Fibroblast of lung (primary cell): ENCODE results near the gene FAM184A. TPM values are rescaled to one million over a fixed set of nuclear protein-coding genes. Genes with fewer than 3 reads are reported as not detected.

Experiments
- DNase-seq, 2 donors: peaks; one replicate each; pipeline versions ENCODE4 v3.0.0 to v3.0.0-alpha.2; 2010; ENCODE audit warnings: low read depth in 2 of 2
- H2AFZ ChIP-seq: 2 replicates; pipeline ENCODE4 v1.5.1; 2012; ENCODE audit warnings: low read length, control low read depth, inconsistent platforms
- H3K27ac ChIP-seq: 2 replicates; pipeline ENCODE4 v1.5.1; 2011; ENCODE audit warnings: low read length, control low read depth; ENCODE audit not compliant: insufficient read depth
- H3K27me3 ChIP-seq: 2 replicates; pipeline ENCODE4 v1.5.1; 2011; ENCODE audit warnings: mild to moderate bottlenecking, low read length; ENCODE audit not compliant: control insufficient read depth, insufficient read depth
- H3K36me3 ChIP-seq: 2 replicates; pipeline ENCODE4 v1.5.1; 2011; ENCODE audit warnings: low read length; ENCODE audit not compliant: control insufficient read depth, insufficient read depth
- H3K4me1 ChIP-seq: 2 replicates; pipeline ENCODE4 v1.5.1; 2011; ENCODE audit warnings: low read length; ENCODE audit not compliant: control insufficient read depth, insufficient read depth; ENCODE audit errors: extremely low read depth
- H3K4me2 ChIP-seq: 2 replicates; pipeline ENCODE4 v1.5.1; 2011; ENCODE audit warnings: low read length, control low read depth; ENCODE audit not compliant: insufficient read depth; ENCODE audit errors: extremely low read depth
- H3K4me3 ChIP-seq, 4 experiments: fragments of 200-600 bp in 1 of 4; sonication (generic) in 1 of 4; replicated peaks in 1 of 4; 2 replicates each; pipeline ENCODE4 v1.5.1; 2011 to 2016; ENCODE audit warnings: low read length in 4 of 4, low read depth in 3 of 4, mild to moderate bottlenecking in 3 of 4, control low read depth in 2 of 4, inconsistent platforms in 1 of 4, mixed read lengths in 1 of 4; ENCODE audit not compliant: insufficient read depth in 1 of 4; ENCODE audit errors: control extremely low read depth in 1 of 4
- H3K79me2 ChIP-seq: 2 replicates; pipeline ENCODE4 v1.5.1; 2012; ENCODE audit warnings: mild to moderate bottlenecking, low read length, inconsistent platforms; ENCODE audit not compliant: control insufficient read depth, insufficient read depth
- H3K9ac ChIP-seq: 2 replicates; pipeline ENCODE4 v1.5.1; 2011; ENCODE audit warnings: mild to moderate bottlenecking, low read length, control low read depth; ENCODE audit not compliant: insufficient read depth
- H3K9me3 ChIP-seq: 2 replicates; pipeline ENCODE4 v1.5.1; 2012; ENCODE audit warnings: low read depth, low read length; ENCODE audit not compliant: control insufficient read depth, insufficient read depth
- H4K20me1 ChIP-seq: 2 replicates; pipeline ENCODE4 v1.5.1; 2011; ENCODE audit warnings: low read length; ENCODE audit not compliant: control insufficient read depth, insufficient read depth; ENCODE audit errors: extremely low read depth
- EZH2 ChIP-seq: IDR thresholded peaks from 2 replicates; pipeline ENCODE4 v1.5.1; 2012; ENCODE audit warnings: low read length, control low read depth, mild to moderate bottlenecking; ENCODE audit errors: missing control alignments
- polyA plus RNA-seq, 2 donors: library from polyadenylated mRNA; depleted of rRNA in 1 of 2; stranded (reverse) in 1 of 2; unstranded in 1 of 2; fragments of >200 nt; gene quantifications; 2 replicates each; pipeline ENCODE4 v1.2.1, GENCODE V29; 2011 to 2012; ENCODE audit warnings: missing spikeins in 1 of 2
- total RNA-seq: library from RNA; depleted of rRNA; stranded (reverse); fragments of >200 nt; gene quantifications from 2 replicates; pipeline ENCODE4 v1.2.1, GENCODE V29; 2014
- TF ChIP-seq, protein P1 (sequence below), 2 donors: IDR thresholded peaks in 1 of 2; conservative IDR thresholded peaks in 1 of 2; 1 replicate in 1 of 2; 2 replicates in 1 of 2; pipeline ENCODE4 v1.5.1; 2011 to 2012; ENCODE audit warnings: low read length in 2 of 2, control low read depth in 1 of 2, inconsistent platforms in 1 of 2, low read depth in 1 of 2, mild to moderate bottlenecking in 1 of 2

The FAM184A gene
- total and polyA plus RNA-seq, 2 donors (not counting 1 experiment from before 2014, with no cell fraction given): 0.09 to 1.7 TPM

DNA sequence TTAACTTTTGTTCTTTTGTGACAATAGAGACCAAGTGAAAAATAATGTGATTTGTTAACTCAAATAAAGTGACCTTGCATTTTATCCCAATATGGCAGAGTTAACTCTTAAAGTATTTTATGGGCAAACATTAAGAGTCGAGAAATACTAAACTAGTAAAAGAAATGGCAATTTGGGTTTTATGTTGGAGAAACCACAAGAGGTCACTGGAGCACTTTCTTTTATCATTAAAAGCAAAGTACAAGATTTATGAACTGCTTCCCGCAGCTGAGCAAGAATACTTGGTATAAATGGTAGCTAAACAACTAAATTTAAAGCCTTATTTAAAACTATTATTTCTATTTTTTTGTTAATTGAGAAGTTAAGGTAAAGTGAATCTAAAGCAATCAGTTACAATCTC, 110.0 kb downstream of the FAM184A start:
- Histone ChIP-seq H3K36me3 (no peaks in the 10 kb centered on the region), H2AFZ (no peak overlapping the region), H3K4me3 (no peak overlapping the region), H3K9me3 (no peaks in the 10 kb centered on the region), H3K27ac (no peak overlapping the region), H3K79me2 (no peaks in the 10 kb centered on the region), H3K4me1 (no peaks in the 10 kb centered on the region), H3K9ac (no peak overlapping the region), H4K20me1 (no peaks in the 10 kb centered on the region), H3K27me3 (no peaks in the 10 kb centered on the region), H3K4me2 (no peak overlapping the region)
- peak; percentile 8 to 61 for DNase-seq
- TF ChIP-seq, protein P1, sequence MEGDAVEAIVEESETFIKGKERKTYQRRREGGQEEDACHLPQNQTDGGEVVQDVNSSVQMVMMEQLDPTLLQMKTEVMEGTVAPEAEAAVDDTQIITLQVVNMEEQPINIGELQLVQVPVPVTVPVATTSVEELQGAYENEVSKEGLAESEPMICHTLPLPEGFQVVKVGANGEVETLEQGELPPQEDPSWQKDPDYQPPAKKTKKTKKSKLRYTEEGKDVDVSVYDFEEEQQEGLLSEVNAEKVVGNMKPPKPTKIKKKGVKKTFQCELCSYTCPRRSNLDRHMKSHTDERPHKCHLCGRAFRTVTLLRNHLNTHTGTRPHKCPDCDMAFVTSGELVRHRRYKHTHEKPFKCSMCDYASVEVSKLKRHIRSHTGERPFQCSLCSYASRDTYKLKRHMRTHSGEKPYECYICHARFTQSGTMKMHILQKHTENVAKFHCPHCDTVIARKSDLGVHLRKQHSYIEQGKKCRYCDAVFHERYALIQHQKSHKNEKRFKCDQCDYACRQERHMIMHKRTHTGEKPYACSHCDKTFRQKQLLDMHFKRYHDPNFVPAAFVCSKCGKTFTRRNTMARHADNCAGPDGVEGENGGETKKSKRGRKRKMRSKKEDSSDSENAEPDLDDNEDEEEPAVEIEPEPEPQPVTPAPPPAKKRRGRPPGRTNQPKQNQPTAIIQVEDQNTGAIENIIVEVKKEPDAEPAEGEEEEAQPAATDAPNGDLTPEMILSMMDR (conservative IDR thresholded peaks at IDR 0.05 in 1 of 2, IDR thresholded peaks at IDR 0.05 in 1 of 2; ENCODE audit: low read depth in 1 of 2, low read length in 2 of 2): peak in 1 of 2 donors; percentile 19
- no peak for TF ChIP-seq EZH2

- Histone ChIP-seq H3K4me1 (no peaks in the 10 kb centered on the region), H3K9ac (no peak overlapping the region), H4K20me1 (no peaks in the 10 kb centered on the region), H3K27me3 (no peaks in the 10 kb centered on the region), H2AFZ (no peak overlapping the region), H3K79me2 (no peaks in the 10 kb centered on the region), H3K9me3 (no peaks in the 10 kb centered on the region), H3K27ac (no peak overlapping the region), H3K4me3 (no peak overlapping the region), H3K4me2 (no peak overlapping the region), H3K36me3 (no peaks in the 10 kb centered on the region)
- no peak for DNase-seq
- no peak for TF ChIP-seq EZH2
- TF ChIP-seq, protein P1 (conservative IDR thresholded peaks at IDR 0.05 in 1 of 2, IDR thresholded peaks at IDR 0.05 in 1 of 2; ENCODE audit: low read depth in 1 of 2, low read length in 2 of 2): no peak
These were observed 111.2 kb downstream of the FAM184A start for GRCh38 chr6:118967239-118967638.

- no peak overlapping the region for H3K9ac ChIP-seq
- H3K4me3 ChIP-seq: no peak overlapping the region
- H3K79me2 ChIP-seq: no peaks in the 10 kb centered on the region
- H4K20me1 ChIP-seq: no peaks in the 10 kb centered on the region
- no peaks in the 10 kb centered on the region for H3K36me3 ChIP-seq
- H3K4me1 ChIP-seq: no peaks in the 10 kb centered on the region
- H3K9me3 ChIP-seq: no peaks in the 10 kb centered on the region
- DNase-seq: no peak
- no peak overlapping the region for H3K4me2 ChIP-seq
- no peak overlapping the region for H3K27ac ChIP-seq
- TF ChIP-seq, protein P1 (conservative IDR thresholded peaks at IDR 0.05 in 1 of 2, IDR thresholded peaks at IDR 0.05 in 1 of 2; ENCODE audit: low read depth in 1 of 2, low read length in 2 of 2): no peak
- no peak for TF ChIP-seq EZH2
- no peak overlapping the region for H2AFZ ChIP-seq
- no peaks in the 10 kb centered on the region for H3K27me3 ChIP-seq
These were observed 112.6 kb downstream of the FAM184A start for GRCh38 chr6:118965843-118966370.
